Upper lobe of left lung (tissue), 4 donors: ENCODE measurements around the gene RYR3.

Experiments used
- CTCF ChIP-seq, 6 experiments: fragments of 450-650 bp in 4 of 6; fragments of 200-600 bp in 2 of 6; sonication (generic) in 2 of 6; IDR thresholded peaks; one replicate each; pipeline ENCODE4 v1.5.1; 2016 to 2019; ENCODE audit warnings: antibody characterized with exemption in 6 of 6
- POLR2A ChIP-seq, 4 donors: fragments of 450-650 bp; IDR thresholded peaks; one replicate each; pipeline ENCODE4 v1.5.1; 2016 to 2017; ENCODE audit warnings: antibody characterized with exemption in 4 of 4, mild to moderate bottlenecking in 2 of 4
- POLR2AphosphoS5 ChIP-seq, 2 donors: sonication (generic); formaldehyde crosslinking; IDR thresholded peaks; one replicate each; pipeline ENCODE4 v1.5.1; 2017; ENCODE audit warnings: antibody characterized with exemption in 2 of 2

GRCh38 chr15:33678602-33679001, 367.8 kb downstream of the RYR3 start:
- TF ChIP-seq CTCF (IDR thresholded peaks at IDR 0.05): no peak
- TF ChIP-seq POLR2A (IDR thresholded peaks at IDR 0.05): no peak
- no peak for TF ChIP-seq POLR2AphosphoS5 (IDR thresholded peaks at IDR 0.05)
